ENCODE measurements around the gene GUCA2B.

GUCA2B gene

DNA sequence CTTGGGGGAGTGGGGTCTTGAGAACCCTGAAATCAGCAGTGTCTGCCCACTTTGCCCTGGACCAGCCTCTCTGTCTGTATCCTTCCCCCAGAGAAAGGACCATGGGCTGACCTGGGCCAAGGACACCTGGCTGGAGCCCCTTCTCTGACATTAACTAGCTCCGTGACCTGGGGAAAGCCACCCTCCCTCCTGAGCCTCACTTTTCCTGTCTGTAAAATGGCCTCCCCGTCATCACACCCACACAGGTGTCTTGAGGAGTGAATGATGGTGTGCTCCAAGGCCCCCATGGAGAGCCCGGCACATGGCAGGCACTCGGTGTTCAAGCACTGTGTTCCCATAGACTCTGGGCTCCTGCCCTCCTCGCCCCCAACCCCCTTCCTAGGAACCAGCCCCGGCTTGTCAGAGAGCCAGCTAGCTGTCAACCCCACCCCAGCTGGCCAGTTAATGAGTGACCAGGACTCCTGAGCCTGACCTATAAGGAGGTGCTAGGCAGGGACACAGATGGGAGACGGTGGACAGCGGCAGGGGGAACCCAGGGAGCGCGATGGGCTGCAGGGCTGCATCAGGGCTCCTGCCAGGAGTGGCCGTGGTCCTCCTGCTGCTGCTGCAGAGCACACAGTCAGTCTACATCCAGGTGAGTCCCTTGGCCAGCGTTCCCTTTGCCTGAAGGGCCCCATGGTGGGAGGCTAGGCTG is at the start of gene GUCA2B:
TSS of gene GUCA2B (plus strand) at position 504 of the 694 bp plus-strand sequence. CDS start at position 545, 41 bp downstream.
- no peak for DNase-seq (ENCODE audit: low read depth in 3 of 3, low spot score in 1 of 3)

DNA sequence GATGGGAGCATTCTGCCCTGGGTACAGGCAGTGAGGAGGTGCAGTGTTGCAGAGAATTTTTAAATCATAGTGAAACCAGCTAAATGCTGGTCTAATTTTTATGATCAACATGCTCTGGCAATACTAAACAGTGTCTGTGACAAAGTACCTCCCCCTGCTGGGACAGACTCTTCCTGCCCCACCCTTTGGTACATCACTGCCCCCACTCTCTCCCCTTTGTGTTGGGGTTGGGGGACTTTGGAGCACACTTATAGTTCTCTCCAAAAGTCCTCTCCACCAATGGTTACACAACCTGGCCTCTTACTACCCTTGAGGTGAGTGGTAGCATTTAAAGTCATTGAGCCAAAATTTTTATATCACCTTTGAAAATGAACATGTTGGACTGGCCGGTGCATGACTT is 48.2 kb upstream of the GUCA2B start:
- no peak for DNase-seq (ENCODE audit: low read depth in 3 of 3, low spot score in 1 of 3)

DNA sequence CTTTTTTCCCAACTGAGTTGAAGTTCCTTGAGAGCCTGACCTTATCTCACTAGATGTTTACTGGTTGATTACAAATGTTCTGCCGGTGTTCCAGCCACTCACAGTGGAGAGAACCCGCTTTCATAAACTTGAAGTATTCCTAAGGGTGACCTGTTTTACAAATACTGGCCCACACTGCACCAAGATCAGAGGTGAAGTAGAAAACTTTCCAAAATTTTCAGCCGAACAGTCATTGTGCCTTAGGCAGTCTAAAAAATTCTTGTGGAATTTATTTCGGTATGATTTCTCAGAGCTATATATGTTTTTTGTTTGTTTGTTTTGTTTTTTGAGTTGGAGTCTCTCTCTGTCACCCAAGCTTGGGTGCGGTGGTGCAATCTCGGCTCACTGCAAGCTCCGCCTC is 44.9 kb upstream of the GUCA2B start:
- DNase-seq (ENCODE audit: low read depth in 3 of 3, low spot score in 1 of 3) = no peak

DNA sequence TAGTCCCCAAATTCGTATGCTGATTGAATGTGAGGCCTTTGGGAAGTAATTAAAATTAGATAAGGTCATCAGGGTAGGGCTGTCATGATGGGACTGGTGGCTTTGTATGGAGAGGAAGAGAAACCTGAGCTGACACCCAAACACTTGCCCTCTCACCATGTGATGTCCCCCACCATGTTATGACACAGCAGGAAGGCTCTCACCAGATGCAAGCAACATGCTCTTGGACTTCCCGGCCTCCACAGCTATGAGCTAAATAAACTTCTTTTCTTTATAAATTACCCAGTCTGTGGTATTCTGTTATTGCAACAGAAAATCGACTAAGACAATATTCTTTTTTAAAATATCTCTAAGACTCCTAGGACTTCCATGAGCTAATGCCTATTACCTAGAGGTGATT is 43.6 kb upstream of the GUCA2B start:
- no peak for DNase-seq (ENCODE audit: low read depth in 3 of 3, low spot score in 1 of 3)

DNA sequence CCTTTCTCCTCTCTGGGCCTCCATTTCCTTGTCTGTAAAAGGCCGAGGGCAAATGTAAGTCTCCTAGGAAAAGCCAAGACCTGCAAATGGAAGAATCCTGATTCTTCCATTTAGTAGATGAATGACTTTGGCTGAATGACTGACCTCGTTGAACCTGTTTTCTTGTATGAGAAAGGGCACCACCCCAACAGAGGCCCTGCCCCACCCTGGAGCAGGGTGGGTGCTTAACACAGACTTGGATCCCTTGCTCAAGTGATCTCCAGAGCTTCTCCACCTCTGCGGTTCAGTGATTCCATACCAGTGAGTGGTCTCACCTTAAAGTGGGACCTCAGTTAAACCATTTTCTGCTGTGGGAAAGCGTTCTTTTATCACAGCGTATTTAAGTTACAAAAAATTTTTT is 39.0 kb upstream of the GUCA2B start:
- DNase-seq (ENCODE audit: low read depth in 3 of 3, low spot score in 1 of 3) = no peak

DNA sequence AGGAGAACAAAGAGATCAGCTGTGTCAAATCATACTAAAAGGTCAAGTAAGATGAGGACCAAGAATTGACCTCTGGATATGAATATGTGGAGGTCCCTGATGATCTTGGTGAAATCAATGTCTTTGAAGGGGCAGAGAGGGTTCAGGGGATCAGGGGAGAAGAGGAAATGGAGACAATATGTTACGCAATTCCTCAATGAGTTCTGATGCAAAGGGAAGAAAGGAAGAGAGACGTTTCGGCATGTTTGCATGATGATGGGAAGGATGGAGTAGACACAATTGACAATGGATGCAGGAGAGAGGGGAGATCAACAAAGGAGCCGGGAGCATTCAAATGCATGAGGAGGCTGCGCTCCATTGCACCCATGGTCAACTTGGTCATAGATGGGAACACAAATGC is 36.0 kb upstream of the GUCA2B start:
- no peak for DNase-seq (ENCODE audit: low read depth in 3 of 3, low spot score in 1 of 3)

GRCh38 chr1:42118125-42118524 is 35.1 kb upstream of the GUCA2B start:
- no peak for DNase-seq (ENCODE audit: low read depth in 3 of 3, low spot score in 1 of 3)

GRCh38 chr1:42122408-42122807 is 30.8 kb upstream of the GUCA2B start:
- no peak for DNase-seq (ENCODE audit: low read depth in 3 of 3, low spot score in 1 of 3)

GRCh38 chr1:42125552-42125951 is 27.7 kb upstream of the GUCA2B start:
- no peak for DNase-seq (ENCODE audit: low read depth in 3 of 3, low spot score in 1 of 3)

DNA sequence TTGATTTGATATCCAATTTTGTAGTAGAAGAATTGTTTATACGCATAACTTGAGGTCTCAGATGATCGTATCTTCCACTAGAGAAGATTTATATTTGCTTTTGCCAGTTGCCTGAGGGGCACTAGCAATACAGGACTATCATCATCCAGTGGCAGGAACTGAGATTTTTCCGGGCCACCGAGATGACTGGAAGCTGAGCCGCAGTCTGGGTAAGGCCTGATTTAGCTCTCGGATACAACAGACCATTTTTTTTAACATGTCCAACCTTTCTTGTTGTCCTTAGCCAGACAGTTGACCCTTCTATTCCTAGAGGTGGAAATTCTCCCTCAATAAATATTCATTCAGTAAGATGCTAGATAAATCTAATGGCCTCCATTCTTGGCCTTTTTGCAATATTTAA is 25.4 kb upstream of the GUCA2B start:
- no peak for DNase-seq (ENCODE audit: low read depth in 3 of 3, low spot score in 1 of 3)

GRCh38 chr1:42128499-42128898 is 24.7 kb upstream of the GUCA2B start:
- no peak for DNase-seq (ENCODE audit: low read depth in 3 of 3, low spot score in 1 of 3)

DNA sequence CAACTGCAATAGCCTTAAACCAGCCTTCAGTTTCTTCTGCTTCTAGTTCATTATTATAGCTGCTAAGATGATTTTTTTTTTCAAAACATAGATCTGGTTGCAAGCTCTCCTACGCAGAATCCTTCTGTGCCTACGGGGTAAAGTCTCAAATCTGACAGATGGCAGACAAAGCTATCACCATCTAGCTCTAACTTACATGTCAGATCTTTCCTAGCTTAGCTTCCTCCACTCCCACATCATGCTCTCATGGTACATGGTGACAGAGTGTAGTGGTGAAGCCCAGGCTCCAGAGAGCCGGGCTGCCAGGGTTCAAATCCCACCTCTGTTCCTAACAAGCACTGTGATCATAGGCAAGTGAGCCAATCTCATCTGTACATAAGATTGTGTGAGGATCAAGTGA is 24.2 kb upstream of the GUCA2B start:
- DNase-seq (ENCODE audit: low read depth in 3 of 3, low spot score in 1 of 3) = no peak

DNA sequence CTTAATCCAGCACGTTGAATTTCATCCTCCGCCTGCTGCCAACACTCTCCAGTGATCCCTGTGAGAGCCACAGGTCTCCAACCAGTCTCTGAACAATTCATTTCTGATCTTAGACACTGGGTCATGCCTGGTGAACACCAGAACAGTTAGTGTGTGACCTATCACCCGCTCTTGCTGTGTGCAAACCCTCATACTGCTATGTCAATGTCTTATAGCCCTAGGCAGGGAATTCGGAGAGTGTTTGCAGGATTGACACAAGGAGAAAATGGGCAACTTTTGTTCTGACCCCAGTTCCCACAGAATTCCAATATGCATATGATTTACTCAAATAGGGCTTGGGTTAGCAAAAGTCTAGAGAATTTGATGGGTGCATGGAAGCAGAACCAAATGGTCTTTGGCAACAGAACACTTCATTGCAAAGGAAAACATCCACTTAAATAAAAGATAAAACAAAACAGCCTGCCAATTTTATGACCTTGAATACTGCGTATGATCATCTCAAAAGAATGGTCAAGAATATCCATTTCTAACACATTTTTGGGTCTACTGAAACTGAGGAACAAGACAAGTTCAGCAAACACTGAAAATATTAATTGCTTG is 23.0 kb upstream of the GUCA2B start:
- no peak for DNase-seq (ENCODE audit: low read depth in 3 of 3, low spot score in 1 of 3)

DNA sequence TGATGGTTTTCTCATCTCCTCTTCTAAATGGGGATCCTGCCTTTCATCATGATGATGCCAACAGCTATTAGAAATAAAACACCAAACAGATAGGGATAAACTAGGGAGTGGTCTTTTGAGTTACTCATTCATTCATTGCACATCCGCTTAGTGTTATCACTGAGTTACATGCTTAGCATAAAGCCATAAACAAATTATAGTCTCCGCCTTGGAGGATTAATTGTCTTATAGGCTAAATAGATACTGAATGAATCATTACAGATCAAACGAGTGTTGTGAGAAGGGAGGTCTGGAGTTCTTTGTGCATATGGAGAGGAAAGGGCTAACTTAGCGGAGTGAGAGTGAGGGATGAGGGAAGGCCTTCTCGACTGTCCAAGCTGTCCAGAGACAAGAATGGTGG is 19.8 kb upstream of the GUCA2B start:
- no peak for DNase-seq (ENCODE audit: low read depth in 3 of 3, low spot score in 1 of 3)

GRCh38 chr1:42133809-42134526 is 19.2 kb upstream of the GUCA2B start:
- DNase-seq (ENCODE audit: low read depth in 3 of 3, low spot score in 1 of 3) = no peak

DNA sequence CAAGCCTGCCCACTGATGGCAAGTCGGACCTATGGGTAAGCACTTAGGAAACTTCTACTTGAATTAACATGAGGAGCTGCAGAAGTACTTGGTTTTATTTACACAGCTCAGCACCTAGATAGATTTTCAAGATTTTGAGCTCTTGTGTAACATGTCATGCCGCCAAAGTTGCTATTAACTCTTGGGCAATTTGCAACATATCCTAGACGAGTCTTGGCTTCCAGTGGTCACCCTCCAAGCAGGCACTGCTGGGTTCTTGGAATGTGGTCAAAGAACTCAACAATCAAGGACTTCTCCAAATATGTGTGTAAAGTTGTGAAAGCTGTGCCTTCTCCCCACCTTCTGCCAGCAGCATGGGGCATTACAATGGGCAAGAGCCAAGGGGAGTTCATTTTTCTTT is 17.8 kb upstream of the GUCA2B start:
- DNase-seq (ENCODE audit: low read depth in 3 of 3, low spot score in 1 of 3) = no peak

DNA sequence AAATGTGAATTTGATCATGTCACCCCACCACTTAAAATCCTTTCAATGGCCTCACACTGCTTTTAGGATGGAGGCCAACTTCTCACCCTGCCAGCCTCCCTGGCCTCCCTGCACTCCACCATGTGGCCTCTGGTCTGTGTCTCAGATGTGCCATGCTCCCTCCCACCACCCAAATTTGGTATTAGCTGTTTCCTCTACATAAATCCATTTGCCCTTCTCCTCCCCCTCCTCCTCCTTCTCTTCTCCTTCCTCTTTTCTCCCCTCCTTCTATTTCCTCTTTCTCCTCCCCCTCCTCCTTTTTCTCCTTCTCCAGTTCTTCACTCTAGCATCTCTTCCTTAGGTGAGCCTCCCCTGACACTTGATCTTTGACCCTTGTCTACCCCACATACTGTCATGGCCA is 16.7 kb upstream of the GUCA2B start:
- DNase-seq (ENCODE audit: low read depth in 3 of 3, low spot score in 1 of 3) = no peak

- DNase-seq (ENCODE audit: low read depth in 3 of 3, low spot score in 1 of 3) = no peak
These were observed 15.4 kb upstream of the GUCA2B start for GRCh38 chr1:42137766-42138165.

DNA sequence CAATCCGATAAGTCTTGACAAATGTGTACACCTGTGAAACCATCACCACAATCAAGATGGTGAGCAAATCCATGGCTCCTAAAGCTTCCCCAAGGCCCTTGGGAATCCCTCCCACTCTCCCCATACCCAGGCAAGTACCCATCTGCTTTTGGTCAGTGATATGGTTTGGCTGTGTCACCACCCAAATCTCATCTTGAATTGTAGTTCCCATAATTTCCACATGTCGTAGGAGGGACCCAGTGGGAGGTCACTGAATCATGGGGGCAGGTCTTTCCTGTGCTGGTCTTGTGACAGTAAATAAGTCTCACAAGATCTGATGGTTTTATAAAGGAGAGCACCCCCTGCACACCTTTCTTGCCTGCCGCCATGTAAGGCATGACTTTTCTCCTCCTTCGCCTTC is 14.6 kb upstream of the GUCA2B start:
- no peak for DNase-seq (ENCODE audit: low read depth in 3 of 3, low spot score in 1 of 3)

DNA sequence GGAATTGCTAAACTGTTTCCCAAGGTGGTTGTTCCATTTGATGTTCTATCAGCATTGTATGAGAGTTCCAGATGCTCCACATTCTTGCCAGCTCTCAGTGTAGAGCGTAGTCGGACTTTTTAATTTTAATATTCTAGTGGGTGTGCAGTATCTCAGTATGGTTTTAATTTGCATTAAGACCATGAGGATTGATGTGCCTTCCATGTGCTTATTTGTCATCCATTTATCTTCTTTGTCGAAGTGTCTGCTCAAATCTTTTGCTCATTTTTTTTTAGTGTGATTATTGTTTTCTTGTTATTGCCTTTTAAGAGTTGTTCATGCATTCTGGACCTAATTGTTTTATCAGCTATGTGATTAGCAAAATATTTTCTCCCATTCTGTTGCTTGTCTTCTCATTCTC is 13.8 kb upstream of the GUCA2B start:
- DNase-seq (ENCODE audit: low read depth in 3 of 3, low spot score in 1 of 3) = no peak

DNA sequence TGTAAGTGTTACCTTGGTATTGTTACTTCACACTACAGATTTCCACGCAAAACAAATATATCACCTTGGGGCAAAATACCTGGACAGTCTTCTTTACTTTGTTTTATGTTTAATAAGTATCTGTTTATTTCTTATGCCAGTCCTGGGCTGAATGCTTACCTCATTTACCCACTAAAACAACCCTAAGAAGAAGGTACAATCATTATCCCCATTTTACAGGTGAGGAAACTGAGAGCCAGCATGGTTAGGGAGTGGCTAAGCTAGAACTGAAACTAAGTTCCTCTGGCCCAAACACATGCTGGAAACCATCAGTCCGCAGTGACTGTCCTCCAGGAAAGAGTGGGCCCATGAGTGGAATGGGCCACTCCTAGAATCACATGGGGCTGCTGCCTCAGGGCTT is 13.0 kb upstream of the GUCA2B start:
- no peak for DNase-seq (ENCODE audit: low read depth in 3 of 3, low spot score in 1 of 3)

GRCh38 chr1:42141978-42142377 is 11.2 kb upstream of the GUCA2B start:
- no peak for DNase-seq (ENCODE audit: low read depth in 3 of 3, low spot score in 1 of 3)

All from stimulated activated CD4-positive, alpha-beta T cell treated with anti-CD3 and anti-CD28 coated beads, TNF-alpha, amount 100 ng/mL, for 1 hour (primary cell).